Measurements from ENCODE around the gene PPFIBP1.
"Not testable (repeated sequence)": the region's sequence is repeated elsewhere in the genome, so short reads cannot be mapped to it uniquely, and the experiment has no call there.

Gene PPFIBP1

DNA sequence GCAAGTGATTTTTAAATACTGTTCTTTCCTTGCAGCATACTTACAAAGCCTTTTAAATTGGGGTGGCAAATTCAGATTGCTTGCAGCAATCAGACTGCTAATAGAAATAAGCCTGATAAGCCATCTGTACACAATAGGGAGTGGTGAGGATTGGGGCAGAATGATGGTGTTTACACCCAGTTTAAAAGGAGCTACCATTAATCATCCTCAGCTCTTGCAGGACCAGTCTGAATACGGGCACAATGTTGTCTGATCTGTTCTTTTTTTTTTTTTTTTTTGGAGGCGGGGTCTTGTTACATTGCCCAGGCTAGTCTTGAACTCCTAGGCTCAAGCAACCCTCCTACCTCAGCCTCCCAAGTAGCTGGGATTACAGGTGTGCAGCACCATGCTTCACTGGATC lies 122.1 kb downstream of the PPFIBP1 start:
- Histone ChIP-seq H3K4me3 (ENCODE audit: low read depth, low read length) (no peak overlapping the region), H3K27ac (ENCODE audit: low read depth, low read length) (no peak overlapping the region), H3K27me3 (ENCODE audit: control insufficient read depth, insufficient read depth, low read length) (no peaks in the 10 kb centered on the region), H3K4me1 (ENCODE audit: control insufficient read depth, insufficient read depth, low read length) (no peaks in the 10 kb centered on the region), H3K9me3 (ENCODE audit: control insufficient read depth, insufficient read depth, low read length) (no peaks in the 10 kb centered on the region), H3K9ac (ENCODE audit: low read depth, low read length) (no peak overlapping the region), H3K36me3 (ENCODE audit: control insufficient read depth, insufficient read depth, low read length) (peaks cover 6% of the 10 kb centered on the region; the same call in 1 of the 2 replicates)

DNA sequence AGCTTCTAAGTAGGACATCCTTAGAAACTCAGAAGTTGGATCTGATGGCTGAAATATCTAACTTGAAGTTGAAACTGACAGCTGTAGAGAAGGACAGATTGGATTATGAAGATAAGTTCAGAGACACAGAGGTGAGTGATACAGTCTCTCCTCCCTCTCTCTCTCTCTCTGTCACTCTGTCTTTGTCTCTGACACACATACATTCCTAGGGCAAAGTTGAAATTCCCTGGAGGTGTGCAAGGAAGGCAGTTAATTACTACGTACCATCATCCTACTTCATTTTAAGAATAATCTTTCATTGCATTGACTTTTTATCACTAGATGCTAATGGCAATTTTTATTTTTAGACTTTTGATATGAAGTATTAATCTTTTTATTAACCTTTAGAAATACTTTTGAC lies 126.0 kb downstream of the PPFIBP1 start:
- Histone ChIP-seq H3K9ac (ENCODE audit: low read depth, low read length) (no peak overlapping the region), H3K36me3 (ENCODE audit: control insufficient read depth, insufficient read depth, low read length) (peaks cover 6% of the 10 kb centered on the region; the same call in 1 of the 2 replicates), H3K4me3 (ENCODE audit: low read depth, low read length) (no peak overlapping the region), H3K27ac (ENCODE audit: low read depth, low read length) (no peak overlapping the region), H3K27me3 (ENCODE audit: control insufficient read depth, insufficient read depth, low read length) (no peaks in the 10 kb centered on the region), H3K4me1 (ENCODE audit: control insufficient read depth, insufficient read depth, low read length) (no peaks in the 10 kb centered on the region), H3K9me3 (ENCODE audit: control insufficient read depth, insufficient read depth, low read length) (no peaks in the 10 kb centered on the region)

DNA sequence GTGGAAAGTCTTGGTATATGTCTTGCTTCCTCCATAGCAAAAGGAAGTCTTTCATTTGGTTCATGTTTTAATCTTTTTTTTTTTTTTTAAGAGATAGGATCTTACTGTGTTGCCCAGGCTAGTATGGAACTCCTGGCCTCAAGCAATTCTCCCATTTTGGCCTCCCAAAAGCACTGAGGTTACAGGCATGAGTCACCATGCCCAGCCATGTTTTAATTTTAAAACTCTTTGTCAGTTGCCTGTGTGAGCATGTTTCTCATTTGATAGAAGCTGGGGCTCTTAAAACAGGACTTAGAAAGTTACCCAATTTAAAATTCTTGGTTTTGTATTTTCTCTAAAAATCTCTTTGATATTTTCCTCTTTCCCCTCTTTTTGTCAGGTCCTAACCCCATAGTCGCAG lies 127.2 kb downstream of the PPFIBP1 start:
- Histone ChIP-seq H3K9ac (ENCODE audit: low read depth, low read length) (no peak overlapping the region), H3K4me3 (ENCODE audit: low read depth, low read length) (no peak overlapping the region), H3K4me1 (ENCODE audit: control insufficient read depth, insufficient read depth, low read length) (no peaks in the 10 kb centered on the region), H3K27ac (ENCODE audit: low read depth, low read length) (no peak overlapping the region), H3K9me3 (ENCODE audit: control insufficient read depth, insufficient read depth, low read length) (no peaks in the 10 kb centered on the region), H3K27me3 (ENCODE audit: control insufficient read depth, insufficient read depth, low read length) (no peaks in the 10 kb centered on the region), H3K36me3 (ENCODE audit: control insufficient read depth, insufficient read depth, low read length) (peaks cover 6% of the 10 kb centered on the region; the same call in 1 of the 2 replicates)

DNA sequence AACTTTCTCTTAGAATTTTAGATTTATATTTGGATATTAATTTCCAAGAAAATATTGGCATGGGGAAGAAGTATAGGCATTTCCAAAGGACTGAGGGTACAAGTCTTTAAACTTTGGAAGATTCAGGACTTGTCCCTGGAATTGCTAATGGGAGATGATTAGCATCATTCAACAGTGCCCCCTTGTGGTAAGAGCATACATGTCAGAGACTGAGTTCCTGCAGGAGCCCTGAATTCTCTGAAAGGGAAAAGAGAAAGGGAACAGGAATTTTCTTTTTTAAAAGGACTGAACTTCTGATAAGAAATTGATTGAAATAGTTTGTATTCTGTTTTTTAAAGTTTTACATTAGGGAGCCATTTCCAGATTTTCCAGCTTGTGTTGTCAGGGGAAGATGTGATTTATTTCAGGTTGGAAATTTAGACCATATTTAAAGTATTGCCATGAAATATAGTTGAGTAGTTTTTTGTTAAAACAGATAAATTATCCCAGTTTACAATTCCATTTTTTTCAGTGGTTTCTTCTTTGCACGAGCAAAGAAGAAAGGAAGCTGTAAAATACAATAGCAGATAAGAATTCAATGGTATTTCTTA lies 128.3 kb downstream of the PPFIBP1 start:
- H3K36me3 ChIP-seq (ENCODE audit: control insufficient read depth, insufficient read depth, low read length) = peaks cover 6% of the 10 kb centered on the region; the same call in 1 of the 2 replicates
- H3K4me1 ChIP-seq (ENCODE audit: control insufficient read depth, insufficient read depth, low read length) = no peaks in the 10 kb centered on the region
- H3K27me3 ChIP-seq (ENCODE audit: control insufficient read depth, insufficient read depth, low read length) = no peaks in the 10 kb centered on the region
- no peak overlapping the region for H3K27ac ChIP-seq (ENCODE audit: low read depth, low read length)
- no peak overlapping the region for H3K4me3 ChIP-seq (ENCODE audit: low read depth, low read length)
- H3K9me3 ChIP-seq (ENCODE audit: control insufficient read depth, insufficient read depth, low read length) = no peaks in the 10 kb centered on the region
- H3K9ac ChIP-seq (ENCODE audit: low read depth, low read length) = no peak overlapping the region

DNA sequence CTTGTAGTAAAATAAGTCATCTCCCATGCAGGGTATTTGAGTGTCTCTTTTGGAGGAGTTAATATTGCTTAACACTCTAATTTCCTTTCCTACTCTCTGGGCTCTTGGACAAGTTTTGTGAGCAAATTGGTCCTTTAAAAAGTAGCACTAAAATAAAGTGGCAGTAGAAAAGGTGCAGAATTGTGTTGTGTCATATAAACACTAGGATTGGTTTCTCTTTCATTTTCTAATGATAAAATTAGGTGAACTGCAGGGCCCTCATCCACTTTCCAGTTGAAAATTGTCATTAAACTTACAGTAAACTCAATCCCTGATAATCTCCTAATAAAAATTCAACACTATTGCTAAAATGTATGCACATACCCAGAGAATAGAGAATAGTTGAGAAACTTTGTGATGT lies 129.7 kb downstream of the PPFIBP1 start:
- H3K36me3 ChIP-seq (ENCODE audit: control insufficient read depth, insufficient read depth, low read length) = peaks cover 6% of the 10 kb centered on the region; the same call in 1 of the 2 replicates
- H3K9ac ChIP-seq (ENCODE audit: low read depth, low read length) = no peak overlapping the region
- no peaks in the 10 kb centered on the region for H3K9me3 ChIP-seq (ENCODE audit: control insufficient read depth, insufficient read depth, low read length)
- H3K27ac ChIP-seq (ENCODE audit: low read depth, low read length) = no peak overlapping the region
- H3K4me3 ChIP-seq (ENCODE audit: low read depth, low read length) = no peak overlapping the region
- H3K4me1 ChIP-seq (ENCODE audit: control insufficient read depth, insufficient read depth, low read length) = no peaks in the 10 kb centered on the region
- no peaks in the 10 kb centered on the region for H3K27me3 ChIP-seq (ENCODE audit: control insufficient read depth, insufficient read depth, low read length)

DNA sequence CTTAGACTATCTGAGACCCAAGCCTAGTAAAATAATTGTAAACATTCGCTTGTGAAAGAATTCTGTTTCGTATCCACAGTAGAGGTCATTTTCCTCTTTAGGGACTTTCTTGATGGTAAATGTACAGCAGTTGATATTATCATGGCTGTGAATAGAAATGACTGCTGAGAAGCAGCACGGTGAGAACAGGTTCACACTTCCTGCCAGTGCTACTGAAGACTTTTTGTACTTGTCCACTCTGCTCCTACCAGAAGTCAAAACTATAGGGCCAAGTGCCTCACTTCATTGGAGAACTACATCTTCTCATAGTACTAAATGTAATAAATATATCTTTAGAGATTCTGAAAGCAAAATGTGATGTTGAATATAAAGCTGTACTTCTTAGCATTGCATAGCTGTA lies 131.5 kb downstream of the PPFIBP1 start:
- H3K9ac ChIP-seq (ENCODE audit: low read depth, low read length); H3K4me3 ChIP-seq (ENCODE audit: low read depth, low read length); H3K27ac ChIP-seq (ENCODE audit: low read depth, low read length); H3K27me3 ChIP-seq (ENCODE audit: control insufficient read depth, insufficient read depth, low read length); H3K36me3 ChIP-seq (ENCODE audit: control insufficient read depth, insufficient read depth, low read length); H3K9me3 ChIP-seq (ENCODE audit: control insufficient read depth, insufficient read depth, low read length); H3K4me1 ChIP-seq (ENCODE audit: control insufficient read depth, insufficient read depth, low read length): not testable (repeated sequence)

DNA sequence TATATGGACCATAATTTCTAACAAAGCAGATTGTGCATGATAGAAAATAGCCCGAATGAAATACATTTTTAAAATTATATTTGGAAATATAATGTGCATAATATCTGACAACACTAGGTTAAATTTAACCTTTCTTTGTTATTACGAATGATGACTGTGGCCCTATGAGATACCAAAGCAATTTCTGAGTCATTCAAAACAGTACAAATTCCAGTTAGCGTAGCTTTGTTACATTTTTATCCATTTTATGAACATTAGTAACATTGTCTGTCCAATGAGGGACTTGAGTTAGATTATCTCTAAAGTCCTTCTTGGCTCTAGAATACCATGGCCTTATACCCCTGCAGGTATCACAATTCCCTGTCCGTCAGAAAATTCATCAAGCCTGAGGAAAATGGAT lies 133.3 kb downstream of the PPFIBP1 start:
- H3K9ac ChIP-seq (ENCODE audit: low read depth, low read length) = no peak overlapping the region
- no peak overlapping the region for H3K4me3 ChIP-seq (ENCODE audit: low read depth, low read length)
- no peak overlapping the region for H3K27ac ChIP-seq (ENCODE audit: low read depth, low read length)
- H3K36me3 ChIP-seq (ENCODE audit: control insufficient read depth, insufficient read depth, low read length) = no peaks in the 10 kb centered on the region
- H3K4me1 ChIP-seq (ENCODE audit: control insufficient read depth, insufficient read depth, low read length) = no peaks in the 10 kb centered on the region
- no peaks in the 10 kb centered on the region for H3K27me3 ChIP-seq (ENCODE audit: control insufficient read depth, insufficient read depth, low read length)
- no peaks in the 10 kb centered on the region for H3K9me3 ChIP-seq (ENCODE audit: control insufficient read depth, insufficient read depth, low read length)

DNA sequence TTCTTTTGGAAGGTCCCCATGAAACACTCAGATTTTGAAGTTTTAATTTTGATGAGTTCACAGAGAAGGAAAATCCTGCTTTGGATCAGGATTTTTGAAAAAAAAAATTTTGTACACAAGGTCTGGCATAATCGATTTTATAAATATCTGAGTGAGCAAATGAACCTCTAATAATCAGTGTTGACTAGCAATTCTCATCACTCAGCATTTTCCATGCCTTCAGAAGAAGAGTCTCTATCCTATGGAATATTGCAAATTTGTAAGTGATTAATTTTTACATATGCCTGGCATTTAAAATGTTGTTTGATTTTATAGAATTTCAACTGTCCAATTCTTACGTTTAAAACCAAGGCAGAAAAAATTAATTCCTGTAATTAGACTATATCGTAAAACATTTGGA lies 141.7 kb downstream of the PPFIBP1 start:
- Histone ChIP-seq H3K9me3 (ENCODE audit: control insufficient read depth, insufficient read depth, low read length) (no peaks in the 10 kb centered on the region), H3K27me3 (ENCODE audit: control insufficient read depth, insufficient read depth, low read length) (no peaks in the 10 kb centered on the region), H3K27ac (ENCODE audit: low read depth, low read length) (no peak overlapping the region), H3K36me3 (ENCODE audit: control insufficient read depth, insufficient read depth, low read length) (peaks cover 21% of the 10 kb centered on the region), H3K9ac (ENCODE audit: low read depth, low read length) (no peak overlapping the region), H3K4me1 (ENCODE audit: control insufficient read depth, insufficient read depth, low read length) (no peaks in the 10 kb centered on the region), H3K4me3 (ENCODE audit: low read depth, low read length) (no peak overlapping the region)

DNA sequence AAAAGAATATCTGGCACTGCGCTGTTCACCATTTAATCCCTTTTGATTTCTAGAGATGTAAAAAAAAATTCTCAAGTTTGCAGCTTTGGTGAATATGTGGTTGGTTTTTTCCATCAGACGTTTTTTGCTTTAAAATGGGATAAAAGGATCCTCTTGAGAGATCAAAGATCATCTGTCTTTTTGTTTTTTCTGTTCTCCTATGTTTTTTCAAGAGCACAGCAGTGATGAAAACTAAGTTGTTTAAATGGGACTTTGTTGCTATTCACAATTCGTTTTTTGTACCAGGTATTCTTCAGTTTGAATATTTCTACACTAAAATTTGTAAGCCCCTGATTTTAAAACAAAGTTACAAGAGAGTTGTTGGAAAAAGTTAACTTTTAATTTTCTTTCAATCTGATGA lies 142.5 kb downstream of the PPFIBP1 start:
- H3K4me3 ChIP-seq (ENCODE audit: low read depth, low read length) = no peak overlapping the region
- H3K4me1 ChIP-seq (ENCODE audit: control insufficient read depth, insufficient read depth, low read length) = no peaks in the 10 kb centered on the region
- H3K27ac ChIP-seq (ENCODE audit: low read depth, low read length) = no peak overlapping the region
- H3K9me3 ChIP-seq (ENCODE audit: control insufficient read depth, insufficient read depth, low read length) = no peaks in the 10 kb centered on the region
- H3K27me3 ChIP-seq (ENCODE audit: control insufficient read depth, insufficient read depth, low read length) = no peaks in the 10 kb centered on the region
- H3K9ac ChIP-seq (ENCODE audit: low read depth, low read length) = no peak overlapping the region
- peaks cover 21% of the 10 kb centered on the region for H3K36me3 ChIP-seq (ENCODE audit: control insufficient read depth, insufficient read depth, low read length)

DNA sequence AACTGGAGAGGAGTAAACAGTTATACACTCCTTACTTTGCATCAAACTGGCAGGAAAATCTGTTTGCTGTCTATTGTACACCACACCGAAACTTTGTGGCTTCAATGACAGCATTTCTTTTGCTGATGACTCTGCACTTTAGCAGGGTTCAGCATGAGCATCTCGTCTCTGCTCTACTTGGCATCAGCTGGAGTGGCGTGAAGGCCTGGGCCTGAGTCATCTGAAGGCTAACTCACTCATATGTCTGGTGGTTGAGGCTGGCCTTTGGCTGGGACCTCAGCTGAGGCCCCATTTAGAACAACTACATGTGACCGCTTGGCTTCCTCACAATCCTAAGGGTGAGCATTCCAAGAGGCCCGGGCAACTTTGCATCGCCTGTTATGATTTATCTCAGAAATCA lies 143.5 kb downstream of the PPFIBP1 start:
- H3K36me3 ChIP-seq (ENCODE audit: control insufficient read depth, insufficient read depth, low read length) = peaks cover 21% of the 10 kb centered on the region
- no peak overlapping the region for H3K27ac ChIP-seq (ENCODE audit: low read depth, low read length)
- no peaks in the 10 kb centered on the region for H3K27me3 ChIP-seq (ENCODE audit: control insufficient read depth, insufficient read depth, low read length)
- no peak overlapping the region for H3K9ac ChIP-seq (ENCODE audit: low read depth, low read length)
- no peak overlapping the region for H3K4me3 ChIP-seq (ENCODE audit: low read depth, low read length)
- H3K4me1 ChIP-seq (ENCODE audit: control insufficient read depth, insufficient read depth, low read length) = no peaks in the 10 kb centered on the region
- no peaks in the 10 kb centered on the region for H3K9me3 ChIP-seq (ENCODE audit: control insufficient read depth, insufficient read depth, low read length)

DNA sequence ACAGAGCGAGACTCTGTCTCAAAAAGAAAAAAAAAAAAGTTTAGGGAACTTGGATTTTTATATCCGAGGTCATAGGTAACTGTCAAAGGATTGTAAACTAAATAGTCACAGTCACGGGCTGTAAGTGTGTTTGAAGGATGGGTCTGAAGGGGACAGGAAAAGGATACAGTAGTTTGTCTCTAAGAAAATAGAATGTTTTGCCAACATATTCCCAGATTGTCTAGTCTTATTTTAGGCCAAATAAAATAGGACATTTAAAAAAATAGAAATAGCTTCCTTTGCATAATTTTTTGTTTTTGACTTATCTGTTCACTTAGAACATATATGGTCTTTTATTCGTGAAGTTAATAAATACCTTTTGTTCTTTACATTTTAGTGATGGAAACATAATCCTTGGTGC lies 148.0 kb downstream of the PPFIBP1 start:
- no peaks in the 10 kb centered on the region for H3K4me1 ChIP-seq (ENCODE audit: control insufficient read depth, insufficient read depth, low read length)
- H3K27ac ChIP-seq (ENCODE audit: low read depth, low read length) = no peak overlapping the region
- no peak overlapping the region for H3K9ac ChIP-seq (ENCODE audit: low read depth, low read length)
- no peaks in the 10 kb centered on the region for H3K9me3 ChIP-seq (ENCODE audit: control insufficient read depth, insufficient read depth, low read length)
- H3K27me3 ChIP-seq (ENCODE audit: control insufficient read depth, insufficient read depth, low read length) = no peaks in the 10 kb centered on the region
- no peak overlapping the region for H3K4me3 ChIP-seq (ENCODE audit: low read depth, low read length)
- H3K36me3 ChIP-seq (ENCODE audit: control insufficient read depth, insufficient read depth, low read length) = peaks cover 18% of the 10 kb centered on the region

DNA sequence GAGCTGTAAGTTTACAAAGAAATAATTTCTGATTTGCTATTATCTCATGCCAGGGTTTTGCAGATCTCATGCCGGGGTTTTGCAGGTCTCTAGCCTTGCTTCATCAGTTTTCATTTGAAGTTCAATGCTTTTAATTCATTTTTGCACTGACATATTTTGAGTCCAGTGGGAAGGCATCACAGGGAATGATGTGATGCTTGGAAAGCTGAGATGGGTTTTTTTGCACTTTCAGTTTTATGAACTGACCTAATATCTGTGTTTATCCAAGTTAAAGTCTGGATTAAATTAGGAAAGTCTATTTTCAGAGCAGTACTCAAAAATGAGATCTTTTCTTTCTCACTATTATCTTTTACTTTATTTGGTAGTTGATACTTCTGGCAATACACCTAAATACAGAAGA lies 148.6 kb downstream of the PPFIBP1 start:
- Histone ChIP-seq H3K9me3 (ENCODE audit: control insufficient read depth, insufficient read depth, low read length) (no peaks in the 10 kb centered on the region), H3K4me1 (ENCODE audit: control insufficient read depth, insufficient read depth, low read length) (no peaks in the 10 kb centered on the region), H3K4me3 (ENCODE audit: low read depth, low read length) (no peak overlapping the region), H3K36me3 (ENCODE audit: control insufficient read depth, insufficient read depth, low read length) (peaks cover 14% of the 10 kb centered on the region), H3K9ac (ENCODE audit: low read depth, low read length) (no peak overlapping the region), H3K27ac (ENCODE audit: low read depth, low read length) (no peak overlapping the region), H3K27me3 (ENCODE audit: control insufficient read depth, insufficient read depth, low read length) (no peaks in the 10 kb centered on the region)

Measured in HUES48 (cell line).